ENCODE results near the gene PPAN.

PPAN gene

DNA sequence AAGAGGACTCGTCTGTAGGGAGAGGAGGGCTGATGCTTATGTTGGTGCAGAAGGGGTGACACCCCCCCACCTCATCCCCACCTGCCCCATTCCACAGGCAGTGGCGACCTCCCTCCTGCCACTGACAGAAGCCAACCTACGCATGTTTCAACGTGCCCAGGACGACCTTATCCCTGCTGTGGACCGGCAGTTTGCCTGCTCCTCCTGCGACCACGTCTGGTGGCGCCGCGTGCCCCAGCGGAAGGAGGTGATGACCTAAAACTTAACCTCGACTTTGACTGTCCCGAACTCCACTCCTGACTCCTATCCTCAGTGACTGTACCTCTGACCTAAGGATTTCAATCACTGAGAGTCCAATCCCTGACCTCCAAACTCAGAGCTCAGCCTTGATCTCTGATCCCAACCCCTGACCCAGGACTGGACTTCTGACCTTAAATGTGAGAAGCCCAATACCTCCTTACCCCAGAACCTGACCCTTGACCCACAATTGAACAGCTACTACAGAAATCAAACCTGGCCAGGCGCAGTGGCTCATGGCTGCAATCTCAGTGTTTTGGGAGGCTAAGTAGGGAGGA lies 16.3 kb upstream of the PPAN start:
- TF ChIP-seq EZH2phosphoT487 (IDR thresholded peaks at IDR 0.05; ENCODE audit: borderline replicate concordance, low read length) = no peak
- TF ChIP-seq, protein P1, sequence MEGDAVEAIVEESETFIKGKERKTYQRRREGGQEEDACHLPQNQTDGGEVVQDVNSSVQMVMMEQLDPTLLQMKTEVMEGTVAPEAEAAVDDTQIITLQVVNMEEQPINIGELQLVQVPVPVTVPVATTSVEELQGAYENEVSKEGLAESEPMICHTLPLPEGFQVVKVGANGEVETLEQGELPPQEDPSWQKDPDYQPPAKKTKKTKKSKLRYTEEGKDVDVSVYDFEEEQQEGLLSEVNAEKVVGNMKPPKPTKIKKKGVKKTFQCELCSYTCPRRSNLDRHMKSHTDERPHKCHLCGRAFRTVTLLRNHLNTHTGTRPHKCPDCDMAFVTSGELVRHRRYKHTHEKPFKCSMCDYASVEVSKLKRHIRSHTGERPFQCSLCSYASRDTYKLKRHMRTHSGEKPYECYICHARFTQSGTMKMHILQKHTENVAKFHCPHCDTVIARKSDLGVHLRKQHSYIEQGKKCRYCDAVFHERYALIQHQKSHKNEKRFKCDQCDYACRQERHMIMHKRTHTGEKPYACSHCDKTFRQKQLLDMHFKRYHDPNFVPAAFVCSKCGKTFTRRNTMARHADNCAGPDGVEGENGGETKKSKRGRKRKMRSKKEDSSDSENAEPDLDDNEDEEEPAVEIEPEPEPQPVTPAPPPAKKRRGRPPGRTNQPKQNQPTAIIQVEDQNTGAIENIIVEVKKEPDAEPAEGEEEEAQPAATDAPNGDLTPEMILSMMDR (IDR thresholded peaks at IDR 0.05; ENCODE audit: low read depth, low read length, poor library complexity, severe bottlenecking) = no peak
- no peak overlapping the region for H3K27ac ChIP-seq (ENCODE audit: low read depth, low read length)
- H4K20me1 ChIP-seq (ENCODE audit: control insufficient read depth, insufficient read depth, low read depth, low read length) = no peaks in the 10 kb centered on the region
- no peak overlapping the region for H3K4me2 ChIP-seq (ENCODE audit: low read length)
- no peaks in the 10 kb centered on the region for H3K9me2 ChIP-seq (replicated peaks; ENCODE audit: control insufficient read depth, low read length)
- H3F3A ChIP-seq (ENCODE audit: control insufficient read depth, insufficient read depth) = peaks cover 5% of the 10 kb centered on the region
- peaks cover 5% of the 10 kb centered on the region; the same call in 1 of the 2 replicates for H3K79me2 ChIP-seq (ENCODE audit: control insufficient read depth, low read length)
- no peaks in the 10 kb centered on the region for H3K9me3 ChIP-seq (ENCODE audit: control insufficient read depth, insufficient read depth, low read length)
- H3K4me1 ChIP-seq (ENCODE audit: control insufficient read depth, low read length) = peaks cover 34% of the 10 kb centered on the region
- no peaks in the 10 kb centered on the region for H3K27me3 ChIP-seq (ENCODE audit: control insufficient read depth, low read length)
- H3K4me3 ChIP-seq (ENCODE audit: low read length) = no peak overlapping the region
- peaks cover 15% of the 10 kb centered on the region for H3K36me3 ChIP-seq (ENCODE audit: control insufficient read depth, low read length)

GRCh38 chr19:10091370-10091687 lies 14.8 kb upstream of the PPAN start:
- H3K27ac ChIP-seq (ENCODE audit: low read depth, low read length) = peak overlapping the region; percentile 62; the same call in 1 of the 2 replicates
- no peaks in the 10 kb centered on the region for H4K20me1 ChIP-seq (ENCODE audit: control insufficient read depth, insufficient read depth, low read depth, low read length)
- no peaks in the 10 kb centered on the region for H3K27me3 ChIP-seq (ENCODE audit: control insufficient read depth, low read length)
- peak overlapping the region; percentile 50; the same call in 1 of the 2 replicates for H3K4me3 ChIP-seq (ENCODE audit: low read length)
- peaks cover 5% of the 10 kb centered on the region for H3F3A ChIP-seq (ENCODE audit: control insufficient read depth, insufficient read depth)
- peak overlapping the region; percentile 60 for H3K4me2 ChIP-seq (ENCODE audit: low read length)
- TF ChIP-seq, protein P1 (IDR thresholded peaks at IDR 0.05; ENCODE audit: low read depth, low read length, poor library complexity, severe bottlenecking) = no peak
- TF ChIP-seq EZH2phosphoT487 (IDR thresholded peaks at IDR 0.05; ENCODE audit: borderline replicate concordance, low read length) = no peak
- H3K4me1 ChIP-seq (ENCODE audit: control insufficient read depth, low read length) = peaks cover 38% of the 10 kb centered on the region
- peaks cover 3% of the 10 kb centered on the region for H3K79me2 ChIP-seq (ENCODE audit: control insufficient read depth, low read length)
- peaks cover 15% of the 10 kb centered on the region for H3K36me3 ChIP-seq (ENCODE audit: control insufficient read depth, low read length)
- H3K9me3 ChIP-seq (ENCODE audit: control insufficient read depth, insufficient read depth, low read length) = no peaks in the 10 kb centered on the region
- no peaks in the 10 kb centered on the region for H3K9me2 ChIP-seq (replicated peaks; ENCODE audit: control insufficient read depth, low read length)

GRCh38 chr19:10091895-10092641 lies 14.1 kb upstream of the PPAN start:
- Histone ChIP-seq H3K79me2 (ENCODE audit: control insufficient read depth, low read length) (peaks cover 4% of the 10 kb centered on the region), H3K36me3 (ENCODE audit: control insufficient read depth, low read length) (peaks cover 15% of the 10 kb centered on the region), H3K27ac (ENCODE audit: low read depth, low read length) (peak overlapping the region; percentile 62), H3K27me3 (ENCODE audit: control insufficient read depth, low read length) (no peaks in the 10 kb centered on the region), H4K20me1 (ENCODE audit: control insufficient read depth, insufficient read depth, low read depth, low read length) (no peaks in the 10 kb centered on the region), H3K9me2 (replicated peaks; ENCODE audit: control insufficient read depth, low read length) (no peaks in the 10 kb centered on the region), H3F3A (ENCODE audit: control insufficient read depth, insufficient read depth) (peaks cover 5% of the 10 kb centered on the region), H3K4me1 (ENCODE audit: control insufficient read depth, low read length) (peaks cover 38% of the 10 kb centered on the region), H3K9me3 (ENCODE audit: control insufficient read depth, insufficient read depth, low read length) (no peaks in the 10 kb centered on the region), H3K4me3 (ENCODE audit: low read length) (peak overlapping the region; percentile 50), H3K4me2 (ENCODE audit: low read length) (peak overlapping the region; percentile 60)
- TF ChIP-seq, protein P1 (IDR thresholded peaks at IDR 0.05; ENCODE audit: low read depth, low read length, poor library complexity, severe bottlenecking) = no peak
- no peak for TF ChIP-seq EZH2phosphoT487 (IDR thresholded peaks at IDR 0.05; ENCODE audit: borderline replicate concordance, low read length)
